ENCODE results near the gene FKBP8. TPM values are rescaled to one million over a fixed set of nuclear protein-coding genes. Genes with fewer than 3 reads are reported as not detected.

Gene FKBP8
- total and polyA plus RNA-seq, 4 donors, result 59.1 to 225 (median 101) TPM

GRCh38 chr19:18500799-18501198 lies 42.6 kb downstream of the FKBP8 start:
- Histone ChIP-seq H3K4me1 (ENCODE audit: control insufficient read depth in 4 of 4, insufficient read depth in 4 of 4, low read length in 3 of 4) (peaks cover 52 to 81% (median 81%) of the 10 kb centered on the region in 4 donors), H3K27ac (ENCODE audit: low read depth in 1 of 2, low read length in 2 of 2) (peak overlapping the region; percentile 77 to 81), H3K27me3 (ENCODE audit: control insufficient read depth in 4 of 4, insufficient read depth in 4 of 4, low read length in 3 of 4) (no peaks in the 10 kb centered on the region), H3K36me3 (ENCODE audit: control insufficient read depth in 4 of 4, insufficient read depth in 3 of 4, low read depth in 1 of 4, low read length in 3 of 4) (no peaks in the 10 kb centered on the region), H3K4me3 (ENCODE audit: low read depth in 1 of 3, low read length in 3 of 3) (no peak overlapping the region), H3K9ac (ENCODE audit: low read depth in 1 of 2, low read length in 2 of 2) (no peak overlapping the region), H3K9me3 (ENCODE audit: control insufficient read depth in 4 of 4, low read length in 3 of 4) (no peaks in the 10 kb centered on the region)
- TF ChIP-seq, protein P1, sequence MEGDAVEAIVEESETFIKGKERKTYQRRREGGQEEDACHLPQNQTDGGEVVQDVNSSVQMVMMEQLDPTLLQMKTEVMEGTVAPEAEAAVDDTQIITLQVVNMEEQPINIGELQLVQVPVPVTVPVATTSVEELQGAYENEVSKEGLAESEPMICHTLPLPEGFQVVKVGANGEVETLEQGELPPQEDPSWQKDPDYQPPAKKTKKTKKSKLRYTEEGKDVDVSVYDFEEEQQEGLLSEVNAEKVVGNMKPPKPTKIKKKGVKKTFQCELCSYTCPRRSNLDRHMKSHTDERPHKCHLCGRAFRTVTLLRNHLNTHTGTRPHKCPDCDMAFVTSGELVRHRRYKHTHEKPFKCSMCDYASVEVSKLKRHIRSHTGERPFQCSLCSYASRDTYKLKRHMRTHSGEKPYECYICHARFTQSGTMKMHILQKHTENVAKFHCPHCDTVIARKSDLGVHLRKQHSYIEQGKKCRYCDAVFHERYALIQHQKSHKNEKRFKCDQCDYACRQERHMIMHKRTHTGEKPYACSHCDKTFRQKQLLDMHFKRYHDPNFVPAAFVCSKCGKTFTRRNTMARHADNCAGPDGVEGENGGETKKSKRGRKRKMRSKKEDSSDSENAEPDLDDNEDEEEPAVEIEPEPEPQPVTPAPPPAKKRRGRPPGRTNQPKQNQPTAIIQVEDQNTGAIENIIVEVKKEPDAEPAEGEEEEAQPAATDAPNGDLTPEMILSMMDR (IDR thresholded peaks at IDR 0.05; ENCODE audit: low read depth, low read length, missing input control), result no peak
- TF ChIP-seq, protein P2, sequence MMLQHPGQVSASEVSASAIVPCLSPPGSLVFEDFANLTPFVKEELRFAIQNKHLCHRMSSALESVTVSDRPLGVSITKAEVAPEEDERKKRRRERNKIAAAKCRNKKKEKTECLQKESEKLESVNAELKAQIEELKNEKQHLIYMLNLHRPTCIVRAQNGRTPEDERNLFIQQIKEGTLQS (IDR thresholded peaks at IDR 0.05), result no peak
- TF ChIP-seq FOXA2 (IDR thresholded peaks at IDR 0.05) (peak; percentile 31), TAF1 (conservative IDR thresholded peaks at IDR 0.05) (no peak), FOXA1 (IDR thresholded peaks at IDR 0.05) (no peak), HNF4G (IDR thresholded peaks at IDR 0.05) (no peak), MAX (IDR thresholded peaks at IDR 0.05) (no peak), RAD21 (IDR thresholded peaks at IDR 0.05) (peak in 1 of 2 donors; percentile 53), YY1 (IDR thresholded peaks at IDR 0.05) (peak; percentile 70), EGR1 (IDR thresholded peaks at IDR 0.05; ENCODE audit: low read depth in 2 of 2) (no peak), ZBTB33 (IDR thresholded peaks at IDR 0.05) (no peak), NR2F2 (IDR thresholded peaks at IDR 0.05) (no peak), SP1 (IDR thresholded peaks at IDR 0.05) (peak; percentile 48), GABPA (IDR thresholded peaks at IDR 0.05 in 1 of 2, conservative IDR thresholded peaks at IDR 0.05 in 1 of 2) (no peak), JUND (IDR thresholded peaks at IDR 0.05) (no peak), HNF4A (conservative IDR thresholded peaks at IDR 0.05) (peak; percentile 29 to 49), RXRA (IDR thresholded peaks at IDR 0.05) (peak; percentile 45 to 65)
- TF ChIP-seq, protein P3, sequence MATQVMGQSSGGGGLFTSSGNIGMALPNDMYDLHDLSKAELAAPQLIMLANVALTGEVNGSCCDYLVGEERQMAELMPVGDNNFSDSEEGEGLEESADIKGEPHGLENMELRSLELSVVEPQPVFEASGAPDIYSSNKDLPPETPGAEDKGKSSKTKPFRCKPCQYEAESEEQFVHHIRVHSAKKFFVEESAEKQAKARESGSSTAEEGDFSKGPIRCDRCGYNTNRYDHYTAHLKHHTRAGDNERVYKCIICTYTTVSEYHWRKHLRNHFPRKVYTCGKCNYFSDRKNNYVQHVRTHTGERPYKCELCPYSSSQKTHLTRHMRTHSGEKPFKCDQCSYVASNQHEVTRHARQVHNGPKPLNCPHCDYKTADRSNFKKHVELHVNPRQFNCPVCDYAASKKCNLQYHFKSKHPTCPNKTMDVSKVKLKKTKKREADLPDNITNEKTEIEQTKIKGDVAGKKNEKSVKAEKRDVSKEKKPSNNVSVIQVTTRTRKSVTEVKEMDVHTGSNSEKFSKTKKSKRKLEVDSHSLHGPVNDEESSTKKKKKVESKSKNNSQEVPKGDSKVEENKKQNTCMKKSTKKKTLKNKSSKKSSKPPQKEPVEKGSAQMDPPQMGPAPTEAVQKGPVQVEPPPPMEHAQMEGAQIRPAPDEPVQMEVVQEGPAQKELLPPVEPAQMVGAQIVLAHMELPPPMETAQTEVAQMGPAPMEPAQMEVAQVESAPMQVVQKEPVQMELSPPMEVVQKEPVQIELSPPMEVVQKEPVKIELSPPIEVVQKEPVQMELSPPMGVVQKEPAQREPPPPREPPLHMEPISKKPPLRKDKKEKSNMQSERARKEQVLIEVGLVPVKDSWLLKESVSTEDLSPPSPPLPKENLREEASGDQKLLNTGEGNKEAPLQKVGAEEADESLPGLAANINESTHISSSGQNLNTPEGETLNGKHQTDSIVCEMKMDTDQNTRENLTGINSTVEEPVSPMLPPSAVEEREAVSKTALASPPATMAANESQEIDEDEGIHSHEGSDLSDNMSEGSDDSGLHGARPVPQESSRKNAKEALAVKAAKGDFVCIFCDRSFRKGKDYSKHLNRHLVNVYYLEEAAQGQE (IDR thresholded peaks at IDR 0.05), result peak; percentile 53
- no peak for DNase-seq (ENCODE audit: low spot score)
- 40% methylated on average over 11 of the region's 11 CpGs for WGBS
